ENCODE data around the gene PIK3R6.

PIK3R6 gene

GRCh38 chr17:8910969-8911604 lies 43.6 kb upstream of the PIK3R6 start:
- Histone ChIP-seq H3K27me3 (ENCODE audit: insufficient read depth, low read length, poor library complexity, severe bottlenecking) (no peaks in the 10 kb centered on the region), H3K9ac (ENCODE audit: low read depth, low read length, poor library complexity, severe bottlenecking) (no peak overlapping the region), H3K9me3 (ENCODE audit: insufficient read depth, low read depth, low read length) (no peaks in the 10 kb centered on the region), H4K20me1 (ENCODE audit: insufficient read depth, low read length, poor library complexity, severe bottlenecking) (no peaks in the 10 kb centered on the region), H3K36me3 (ENCODE audit: insufficient read depth, low read length) (peaks cover 29% of the 10 kb centered on the region; the same call in 1 of the 2 replicates), H3K4me3 (ENCODE audit: low read length, poor library complexity, severe bottlenecking) (no peak overlapping the region), H3K4me2 (ENCODE audit: low read depth, low read length, poor library complexity, severe bottlenecking) (no peak overlapping the region), H3K4me1 (ENCODE audit: insufficient read depth, low read length, poor library complexity, severe bottlenecking) (no peaks in the 10 kb centered on the region), H3K9me2 (replicated peaks; ENCODE audit: low read depth, low read length) (no peaks in the 10 kb centered on the region), H3F3A (ENCODE audit: low read depth) (no peaks in the 10 kb centered on the region), H3K79me2 (ENCODE audit: insufficient read depth, low read length) (no peaks in the 10 kb centered on the region), H2AFZ (ENCODE audit: low read length) (no peak overlapping the region)
- TF ChIP-seq, protein P1, sequence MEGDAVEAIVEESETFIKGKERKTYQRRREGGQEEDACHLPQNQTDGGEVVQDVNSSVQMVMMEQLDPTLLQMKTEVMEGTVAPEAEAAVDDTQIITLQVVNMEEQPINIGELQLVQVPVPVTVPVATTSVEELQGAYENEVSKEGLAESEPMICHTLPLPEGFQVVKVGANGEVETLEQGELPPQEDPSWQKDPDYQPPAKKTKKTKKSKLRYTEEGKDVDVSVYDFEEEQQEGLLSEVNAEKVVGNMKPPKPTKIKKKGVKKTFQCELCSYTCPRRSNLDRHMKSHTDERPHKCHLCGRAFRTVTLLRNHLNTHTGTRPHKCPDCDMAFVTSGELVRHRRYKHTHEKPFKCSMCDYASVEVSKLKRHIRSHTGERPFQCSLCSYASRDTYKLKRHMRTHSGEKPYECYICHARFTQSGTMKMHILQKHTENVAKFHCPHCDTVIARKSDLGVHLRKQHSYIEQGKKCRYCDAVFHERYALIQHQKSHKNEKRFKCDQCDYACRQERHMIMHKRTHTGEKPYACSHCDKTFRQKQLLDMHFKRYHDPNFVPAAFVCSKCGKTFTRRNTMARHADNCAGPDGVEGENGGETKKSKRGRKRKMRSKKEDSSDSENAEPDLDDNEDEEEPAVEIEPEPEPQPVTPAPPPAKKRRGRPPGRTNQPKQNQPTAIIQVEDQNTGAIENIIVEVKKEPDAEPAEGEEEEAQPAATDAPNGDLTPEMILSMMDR (conservative IDR thresholded peaks at IDR 0.05; ENCODE audit: low read length), result no peak
- TF ChIP-seq EZH2phosphoT487 (IDR thresholded peaks at IDR 0.05; ENCODE audit: borderline replicate concordance), result no peak

- Histone ChIP-seq H3K4me2 (ENCODE audit: low read depth, low read length, poor library complexity, severe bottlenecking) (no peak overlapping the region), H3K4me3 (ENCODE audit: low read length, poor library complexity, severe bottlenecking) (no peak overlapping the region), H3K79me2 (ENCODE audit: insufficient read depth, low read length) (no peaks in the 10 kb centered on the region), H2AFZ (ENCODE audit: low read length) (no peak overlapping the region), H3K9me2 (replicated peaks; ENCODE audit: low read depth, low read length) (no peaks in the 10 kb centered on the region), H3K9ac (ENCODE audit: low read depth, low read length, poor library complexity, severe bottlenecking) (no peak overlapping the region), H4K20me1 (ENCODE audit: insufficient read depth, low read length, poor library complexity, severe bottlenecking) (no peaks in the 10 kb centered on the region), H3F3A (ENCODE audit: low read depth) (no peaks in the 10 kb centered on the region), H3K4me1 (ENCODE audit: insufficient read depth, low read length, poor library complexity, severe bottlenecking) (no peaks in the 10 kb centered on the region), H3K27me3 (ENCODE audit: insufficient read depth, low read length, poor library complexity, severe bottlenecking) (no peaks in the 10 kb centered on the region), H3K36me3 (ENCODE audit: insufficient read depth, low read length) (peaks cover 34% of the 10 kb centered on the region; the same call in 1 of the 2 replicates), H3K9me3 (ENCODE audit: insufficient read depth, low read depth, low read length) (no peaks in the 10 kb centered on the region)
- TF ChIP-seq EZH2phosphoT487 (IDR thresholded peaks at IDR 0.05; ENCODE audit: borderline replicate concordance), result no peak
- TF ChIP-seq, protein P1 (conservative IDR thresholded peaks at IDR 0.05; ENCODE audit: low read length), result no peak
Measured at GRCh38 chr17:8909586-8910270, 42.3 kb upstream of the PIK3R6 start.

DNA sequence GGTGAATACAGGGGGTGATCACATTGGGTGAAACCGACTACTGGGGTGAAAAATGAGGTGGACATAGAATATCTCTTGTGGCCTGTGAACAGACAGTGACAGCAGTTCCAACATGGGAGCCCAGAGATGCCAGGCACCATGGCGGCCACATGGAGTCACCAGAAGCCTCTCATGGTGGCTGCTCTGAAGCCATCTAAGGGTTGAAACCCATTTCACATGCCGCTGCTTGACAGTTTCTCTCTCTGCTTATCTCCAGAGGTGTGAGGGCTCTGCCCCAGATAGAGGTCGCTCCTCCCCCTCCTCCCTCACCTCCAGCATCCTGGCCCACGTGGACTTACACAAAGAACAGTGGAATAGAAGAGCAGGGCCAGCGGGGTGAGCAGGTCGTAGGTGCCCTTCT lies 37.9 kb upstream of the PIK3R6 start:
- Histone ChIP-seq H3K9me3 (ENCODE audit: insufficient read depth, low read depth, low read length) (no peaks in the 10 kb centered on the region), H3K79me2 (ENCODE audit: insufficient read depth, low read length) (no peaks in the 10 kb centered on the region), H3F3A (ENCODE audit: low read depth) (no peaks in the 10 kb centered on the region), H3K4me2 (ENCODE audit: low read depth, low read length, poor library complexity, severe bottlenecking) (no peak overlapping the region), H3K36me3 (ENCODE audit: insufficient read depth, low read length) (peaks cover 37% of the 10 kb centered on the region; the same call in 1 of the 2 replicates), H3K27me3 (ENCODE audit: insufficient read depth, low read length, poor library complexity, severe bottlenecking) (no peaks in the 10 kb centered on the region), H3K4me3 (ENCODE audit: low read length, poor library complexity, severe bottlenecking) (no peak overlapping the region), H3K9me2 (replicated peaks; ENCODE audit: low read depth, low read length) (no peaks in the 10 kb centered on the region), H2AFZ (ENCODE audit: low read length) (no peak overlapping the region), H3K9ac (ENCODE audit: low read depth, low read length, poor library complexity, severe bottlenecking) (no peak overlapping the region), H4K20me1 (ENCODE audit: insufficient read depth, low read length, poor library complexity, severe bottlenecking) (no peaks in the 10 kb centered on the region), H3K4me1 (ENCODE audit: insufficient read depth, low read length, poor library complexity, severe bottlenecking) (peaks cover 13% of the 10 kb centered on the region)
- TF ChIP-seq, protein P1 (conservative IDR thresholded peaks at IDR 0.05; ENCODE audit: low read length), result no peak
- no peak for TF ChIP-seq EZH2phosphoT487 (IDR thresholded peaks at IDR 0.05; ENCODE audit: borderline replicate concordance)
